Midbrain (tissue), 1 donor: ENCODE measurements around the gene CDC42BPG.

ENCODE experiments used
- DNase-seq: peaks from one replicate; lab custom pipeline; 2025; lab: John Stamatoyannopoulos, UW

Gene CDC42BPG

GRCh38 chr11:64789331-64790204 is 54.9 kb downstream of the CDC42BPG start:
- DNase-seq, result no peak

GRCh38 chr11:64788321-64789215 is 55.9 kb downstream of the CDC42BPG start:
- no peak for DNase-seq

GRCh38 chr11:64787526-64788320 is 56.7 kb downstream of the CDC42BPG start:
- peak; percentile 37 for DNase-seq

GRCh38 chr11:64786308-64786707 is 58.1 kb downstream of the CDC42BPG start:
- no peak for DNase-seq

GRCh38 chr11:64784813-64785581 is 59.5 kb downstream of the CDC42BPG start:
- no peak for DNase-seq

- DNase-seq, result peak; percentile 100
Measured at GRCh38 chr11:64778473-64779298, 65.8 kb downstream of the CDC42BPG start, which contains the start of gene SF1. SF1 (minus strand) TSS chr11:64778542; CDS start chr11:64778392, 150 bp downstream.

- no peak for DNase-seq
Measured at GRCh38 chr11:64778223-64778472, 66.3 kb downstream of the CDC42BPG start.

GRCh38 chr11:64777449-64778222 is 66.8 kb downstream of the CDC42BPG start:
- DNase-seq, result peak; percentile 86

- DNase-seq, result no peak
Measured at GRCh38 chr11:64776875-64777274, 67.6 kb downstream of the CDC42BPG start.

- no peak for DNase-seq
Measured at GRCh38 chr11:64776425-64776824, 68.0 kb downstream of the CDC42BPG start.

GRCh38 chr11:64774144-64774543 is 70.3 kb downstream of the CDC42BPG start:
- no peak for DNase-seq
